Ishikawa (cell line): ENCODE measurements around the gene PIGM.

ENCODE experiments used
- CEBPB ChIP-seq: IDR thresholded peaks from 2 replicates; pipeline ENCODE4 v1.6.1; 2012
- CREB1 ChIP-seq: IDR thresholded peaks from 2 replicates; pipeline ENCODE4 v1.6.1; 2012; ENCODE audit warnings: low read depth
- EGR1 ChIP-seq: IDR thresholded peaks from 2 replicates; pipeline ENCODE4 v1.6.1; 2012
- EP300 ChIP-seq: IDR thresholded peaks from 2 replicates; pipeline ENCODE4 v1.6.1; 2012; ENCODE audit warnings: borderline replicate concordance
- FOXM1 ChIP-seq: IDR thresholded peaks from 2 replicates; pipeline ENCODE4 v1.6.1; 2012; ENCODE audit warnings: low read depth, borderline replicate concordance
- NFIC ChIP-seq: IDR thresholded peaks from 2 replicates; pipeline ENCODE4 v1.6.1; 2012
- RAD21 ChIP-seq: IDR thresholded peaks from 2 replicates; pipeline ENCODE4 v1.6.1; 2012; ENCODE audit warnings: low read depth
- TAF1 ChIP-seq: IDR thresholded peaks from 2 replicates; pipeline ENCODE4 v1.6.1; 2012; ENCODE audit warnings: low read depth, mild to moderate bottlenecking
- TCF12 ChIP-seq: IDR thresholded peaks from 2 replicates; pipeline ENCODE4 v1.6.1; 2012; ENCODE audit warnings: low read depth
- TEAD4 ChIP-seq: IDR thresholded peaks from 2 replicates; pipeline ENCODE4 v1.6.1; 2012
- YY1 ChIP-seq: IDR thresholded peaks from 2 replicates; pipeline ENCODE4 v1.6.1; 2012; ENCODE audit warnings: low read depth
- ZBTB7A ChIP-seq: IDR thresholded peaks from 2 replicates; pipeline ENCODE4 v1.6.1; 2012; ENCODE audit warnings: low read depth
- TF ChIP-seq, protein P1 (sequence below): IDR thresholded peaks from 2 replicates; pipeline ENCODE4 v1.6.1; 2012
- TF ChIP-seq, protein P2 (sequence below): IDR thresholded peaks from 2 replicates; pipeline ENCODE4 v1.6.1; 2012; ENCODE audit warnings: low read depth, mild to moderate bottlenecking
- TF ChIP-seq, protein P3 (sequence below): IDR thresholded peaks from 2 replicates; pipeline ENCODE4 v1.6.1; 2012

Gene PIGM

DNA sequence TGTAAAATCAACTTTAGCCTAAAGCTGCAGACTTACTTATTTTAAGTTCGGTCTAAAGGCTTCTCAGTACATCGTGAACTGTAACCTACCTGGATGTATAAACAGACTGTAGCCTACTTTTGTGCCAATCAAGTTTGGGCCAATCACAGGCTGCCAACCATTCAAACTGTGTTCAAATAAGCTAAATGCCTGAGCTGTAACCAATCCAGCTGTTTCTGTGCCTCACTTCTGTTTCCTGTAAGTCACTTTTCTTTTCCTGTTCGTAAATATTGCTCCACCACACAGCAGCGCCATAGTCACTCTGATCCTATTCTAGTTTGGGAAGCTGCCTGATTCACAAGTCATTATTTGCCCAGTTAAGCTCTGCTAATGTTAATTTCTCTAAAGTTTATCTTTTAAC, 40.3 kb downstream of the PIGM start:
- TF ChIP-seq RAD21 (no peak), FOXM1 (no peak), CREB1 (no peak), ZBTB7A (no peak), EGR1 (no peak), EP300 (no peak), YY1 (no peak), TCF12 (no peak), CEBPB (no peak), TEAD4 (no peak), NFIC (no peak), TAF1 (no peak)
- TF ChIP-seq, protein P1, sequence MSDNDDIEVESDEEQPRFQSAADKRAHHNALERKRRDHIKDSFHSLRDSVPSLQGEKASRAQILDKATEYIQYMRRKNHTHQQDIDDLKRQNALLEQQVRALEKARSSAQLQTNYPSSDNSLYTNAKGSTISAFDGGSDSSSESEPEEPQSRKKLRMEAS: no peak
- TF ChIP-seq, protein P2, sequence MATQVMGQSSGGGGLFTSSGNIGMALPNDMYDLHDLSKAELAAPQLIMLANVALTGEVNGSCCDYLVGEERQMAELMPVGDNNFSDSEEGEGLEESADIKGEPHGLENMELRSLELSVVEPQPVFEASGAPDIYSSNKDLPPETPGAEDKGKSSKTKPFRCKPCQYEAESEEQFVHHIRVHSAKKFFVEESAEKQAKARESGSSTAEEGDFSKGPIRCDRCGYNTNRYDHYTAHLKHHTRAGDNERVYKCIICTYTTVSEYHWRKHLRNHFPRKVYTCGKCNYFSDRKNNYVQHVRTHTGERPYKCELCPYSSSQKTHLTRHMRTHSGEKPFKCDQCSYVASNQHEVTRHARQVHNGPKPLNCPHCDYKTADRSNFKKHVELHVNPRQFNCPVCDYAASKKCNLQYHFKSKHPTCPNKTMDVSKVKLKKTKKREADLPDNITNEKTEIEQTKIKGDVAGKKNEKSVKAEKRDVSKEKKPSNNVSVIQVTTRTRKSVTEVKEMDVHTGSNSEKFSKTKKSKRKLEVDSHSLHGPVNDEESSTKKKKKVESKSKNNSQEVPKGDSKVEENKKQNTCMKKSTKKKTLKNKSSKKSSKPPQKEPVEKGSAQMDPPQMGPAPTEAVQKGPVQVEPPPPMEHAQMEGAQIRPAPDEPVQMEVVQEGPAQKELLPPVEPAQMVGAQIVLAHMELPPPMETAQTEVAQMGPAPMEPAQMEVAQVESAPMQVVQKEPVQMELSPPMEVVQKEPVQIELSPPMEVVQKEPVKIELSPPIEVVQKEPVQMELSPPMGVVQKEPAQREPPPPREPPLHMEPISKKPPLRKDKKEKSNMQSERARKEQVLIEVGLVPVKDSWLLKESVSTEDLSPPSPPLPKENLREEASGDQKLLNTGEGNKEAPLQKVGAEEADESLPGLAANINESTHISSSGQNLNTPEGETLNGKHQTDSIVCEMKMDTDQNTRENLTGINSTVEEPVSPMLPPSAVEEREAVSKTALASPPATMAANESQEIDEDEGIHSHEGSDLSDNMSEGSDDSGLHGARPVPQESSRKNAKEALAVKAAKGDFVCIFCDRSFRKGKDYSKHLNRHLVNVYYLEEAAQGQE: no peak
- TF ChIP-seq, protein P3, sequence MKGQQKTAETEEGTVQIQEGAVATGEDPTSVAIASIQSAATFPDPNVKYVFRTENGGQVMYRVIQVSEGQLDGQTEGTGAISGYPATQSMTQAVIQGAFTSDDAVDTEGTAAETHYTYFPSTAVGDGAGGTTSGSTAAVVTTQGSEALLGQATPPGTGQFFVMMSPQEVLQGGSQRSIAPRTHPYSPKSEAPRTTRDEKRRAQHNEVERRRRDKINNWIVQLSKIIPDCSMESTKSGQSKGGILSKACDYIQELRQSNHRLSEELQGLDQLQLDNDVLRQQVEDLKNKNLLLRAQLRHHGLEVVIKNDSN: no peak

DNA sequence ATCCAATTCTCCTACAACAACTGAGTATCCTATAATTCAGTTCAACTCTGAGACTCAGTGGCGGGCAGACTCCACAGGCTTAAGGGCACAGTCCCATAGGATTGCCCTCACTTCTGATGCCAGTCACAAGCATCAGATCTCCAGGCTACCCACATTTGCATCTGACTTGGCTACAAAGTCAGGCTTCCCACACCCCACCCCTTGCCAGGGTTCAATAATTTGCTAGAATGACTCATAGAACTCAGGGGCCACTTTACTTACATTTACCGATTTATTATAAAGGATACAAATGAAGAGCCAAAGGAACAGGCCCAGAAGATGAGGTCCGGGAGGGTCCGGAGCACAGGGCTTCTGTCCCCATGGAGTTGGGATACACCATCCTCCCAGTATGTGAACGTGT, 41.8 kb downstream of the PIGM start:
- TF ChIP-seq FOXM1: no peak
- no peak for TF ChIP-seq ZBTB7A
- TF ChIP-seq, protein P1: no peak
- TF ChIP-seq, protein P2: no peak
- no peak for TF ChIP-seq NFIC
- TF ChIP-seq TCF12: no peak
- no peak for TF ChIP-seq YY1
- no peak for TF ChIP-seq CREB1
- no peak for TF ChIP-seq CEBPB
- TF ChIP-seq, protein P3: no peak
- no peak for TF ChIP-seq TAF1
- TF ChIP-seq RAD21: no peak
- no peak for TF ChIP-seq TEAD4
- no peak for TF ChIP-seq EP300
- no peak for TF ChIP-seq EGR1

DNA sequence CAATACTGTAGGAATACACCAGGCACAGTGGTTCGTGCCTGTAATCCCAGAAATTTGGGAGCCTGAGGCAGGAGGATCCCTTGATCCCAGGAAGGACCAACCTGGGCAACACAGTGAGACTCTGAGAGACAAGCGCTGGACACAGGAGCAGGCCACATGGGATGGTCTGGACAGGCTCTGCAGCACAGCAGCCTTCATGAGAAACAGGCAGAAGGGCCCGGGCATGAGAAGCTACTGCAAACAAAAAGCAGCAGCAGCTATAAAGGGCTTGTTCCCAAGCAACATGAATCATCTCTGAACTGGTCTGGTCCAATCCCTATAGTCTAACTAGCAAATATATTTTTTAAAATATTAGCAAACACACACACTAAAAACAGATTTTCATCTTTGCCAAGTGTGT, 42.2 kb downstream of the PIGM start:
- TF ChIP-seq CEBPB (no peak), TCF12 (no peak), EP300 (no peak), CREB1 (no peak)
- TF ChIP-seq, protein P3: no peak

DNA sequence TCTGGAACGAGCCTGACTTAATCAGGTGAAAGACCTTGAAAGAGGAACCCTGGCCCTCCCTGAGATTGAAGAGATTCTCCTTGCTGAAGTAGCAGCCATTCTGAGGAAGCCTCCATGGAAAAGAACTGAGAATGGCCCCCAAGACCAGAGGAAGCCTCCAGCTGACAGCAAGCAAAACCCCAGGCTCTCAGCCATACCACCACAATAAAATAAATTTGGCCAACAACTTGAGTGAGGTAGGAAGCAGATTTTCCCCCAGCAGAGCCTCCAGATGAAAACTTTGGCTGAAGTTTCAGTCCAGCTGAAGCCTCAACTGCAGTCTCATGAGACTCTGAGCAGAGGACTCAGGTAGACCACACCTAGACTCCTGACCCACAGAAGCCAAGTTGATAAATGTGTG, 43.8 kb downstream of the PIGM start:
- no peak for TF ChIP-seq EGR1
- TF ChIP-seq EP300: no peak
- TF ChIP-seq CREB1: no peak
- TF ChIP-seq, protein P2: no peak
- TF ChIP-seq CEBPB: no peak
- no peak for TF ChIP-seq RAD21
- no peak for TF ChIP-seq TEAD4
- no peak for TF ChIP-seq TAF1
- no peak for TF ChIP-seq ZBTB7A
- TF ChIP-seq, protein P3: no peak
- TF ChIP-seq FOXM1: no peak
- TF ChIP-seq, protein P1: no peak
